ENCODE measurements around the gene PRDM5. TPM values are rescaled to one million over a fixed set of nuclear protein-coding genes. Genes with fewer than 3 reads are reported as not detected.

PRDM5 gene
- total RNA-seq, 3 donors from 2014 or later, result 0.08 to 0.37 (median 0.33) TPM

GRCh38 chr4:120881846-120882245 lies 40.7 kb downstream of the PRDM5 start:
- DNase-seq, result no peak
- H3K4me3 Mint-ChIP-seq, result no peak overlapping the region
- H3K36me3 Mint-ChIP-seq (ENCODE audit: insufficient read depth), result no peaks in the 10 kb centered on the region
- no peak for ATAC-seq
- H3K27me3 Mint-ChIP-seq (ENCODE audit: low read depth), result peaks cover 3% of the 10 kb centered on the region
- H3K4me1 Mint-ChIP-seq (ENCODE audit: low read depth), result no peaks in the 10 kb centered on the region
- no peaks in the 10 kb centered on the region for H3K9me3 Mint-ChIP-seq

GRCh38 chr4:120881351-120881750 lies 41.2 kb downstream of the PRDM5 start:
- Mint-ChIP-seq H3K4me3 (no peak overlapping the region), H3K4me1 (ENCODE audit: low read depth) (no peaks in the 10 kb centered on the region), H3K9me3 (no peaks in the 10 kb centered on the region), H3K36me3 (ENCODE audit: insufficient read depth) (no peaks in the 10 kb centered on the region), H3K27me3 (ENCODE audit: low read depth) (peaks cover 3% of the 10 kb centered on the region)
- ATAC-seq (no peak), DNase-seq (no peak)

- Mint-ChIP-seq H3K36me3 (ENCODE audit: insufficient read depth) (no peaks in the 10 kb centered on the region), H3K9me3 (no peaks in the 10 kb centered on the region), H3K4me1 (ENCODE audit: low read depth) (no peaks in the 10 kb centered on the region), H3K4me3 (no peak overlapping the region), H3K27me3 (ENCODE audit: low read depth) (peaks cover 4% of the 10 kb centered on the region)
- DNase-seq, result no peak
- ATAC-seq, result no peak
These were observed 45.5 kb downstream of the PRDM5 start for GRCh38 chr4:120877021-120877420.

- peaks cover 4% of the 10 kb centered on the region for H3K27me3 Mint-ChIP-seq (ENCODE audit: low read depth)
- no peak for ATAC-seq
- H3K4me1 Mint-ChIP-seq (ENCODE audit: low read depth), result no peaks in the 10 kb centered on the region
- no peak overlapping the region for H3K4me3 Mint-ChIP-seq
- no peak for DNase-seq
- H3K9me3 Mint-ChIP-seq, result no peaks in the 10 kb centered on the region
- H3K36me3 Mint-ChIP-seq (ENCODE audit: insufficient read depth), result no peaks in the 10 kb centered on the region
These were observed 47.4 kb downstream of the PRDM5 start for GRCh38 chr4:120874792-120875774.

- Mint-ChIP-seq H3K4me1 (ENCODE audit: low read depth) (no peaks in the 10 kb centered on the region), H3K27me3 (ENCODE audit: low read depth) (peaks cover 1% of the 10 kb centered on the region), H3K36me3 (ENCODE audit: insufficient read depth) (no peaks in the 10 kb centered on the region), H3K9me3 (no peaks in the 10 kb centered on the region), H3K4me3 (no peak overlapping the region)
- DNase-seq (no peak), ATAC-seq (no peak)
These were observed 49.0 kb downstream of the PRDM5 start for GRCh38 chr4:120873554-120873953.

GRCh38 chr4:120871173-120871572 lies 51.4 kb downstream of the PRDM5 start:
- Mint-ChIP-seq H3K4me3 (no peak overlapping the region), H3K9me3 (no peaks in the 10 kb centered on the region), H3K36me3 (ENCODE audit: insufficient read depth) (no peaks in the 10 kb centered on the region), H3K4me1 (ENCODE audit: low read depth) (no peaks in the 10 kb centered on the region), H3K27me3 (ENCODE audit: low read depth) (peaks cover 1% of the 10 kb centered on the region)
- no peak for ATAC-seq
- DNase-seq, result no peak

- peaks cover 1% of the 10 kb centered on the region for H3K27me3 Mint-ChIP-seq (ENCODE audit: low read depth)
- no peak overlapping the region for H3K4me3 Mint-ChIP-seq
- no peak for DNase-seq
- H3K36me3 Mint-ChIP-seq (ENCODE audit: insufficient read depth), result no peaks in the 10 kb centered on the region
- H3K9me3 Mint-ChIP-seq, result no peaks in the 10 kb centered on the region
- no peaks in the 10 kb centered on the region for H3K4me1 Mint-ChIP-seq (ENCODE audit: low read depth)
- ATAC-seq, result no peak
These were observed 52.2 kb downstream of the PRDM5 start for GRCh38 chr4:120870279-120870673.

- no peaks in the 10 kb centered on the region for H3K4me1 Mint-ChIP-seq (ENCODE audit: low read depth)
- H3K4me3 Mint-ChIP-seq, result no peak overlapping the region
- H3K27me3 Mint-ChIP-seq (ENCODE audit: low read depth), result no peaks in the 10 kb centered on the region
- ATAC-seq (no peak), DNase-seq (no peak)
- H3K36me3 Mint-ChIP-seq (ENCODE audit: insufficient read depth), result no peaks in the 10 kb centered on the region
- no peaks in the 10 kb centered on the region for H3K9me3 Mint-ChIP-seq
These were observed 52.8 kb downstream of the PRDM5 start for GRCh38 chr4:120869613-120870278.

- no peaks in the 10 kb centered on the region for H3K9me3 Mint-ChIP-seq
These were observed 55.0 kb downstream of the PRDM5 start for GRCh38 chr4:120867506-120867905.

GRCh38 chr4:120865985-120866384 lies 56.5 kb downstream of the PRDM5 start:
- no peak for ATAC-seq
- H3K4me1 Mint-ChIP-seq (ENCODE audit: low read depth), result no peaks in the 10 kb centered on the region
- H3K27me3 Mint-ChIP-seq (ENCODE audit: low read depth), result no peaks in the 10 kb centered on the region
- no peaks in the 10 kb centered on the region for H3K9me3 Mint-ChIP-seq
- H3K36me3 Mint-ChIP-seq (ENCODE audit: insufficient read depth), result no peaks in the 10 kb centered on the region
- DNase-seq, result no peak
- no peak overlapping the region for H3K4me3 Mint-ChIP-seq

More at GRCh38 chr4:120867506-120867905, 55.0 kb downstream of the PRDM5 start:
- Mint-ChIP-seq H3K4me3 (no peak overlapping the region), H3K27me3 (ENCODE audit: low read depth) (no peaks in the 10 kb centered on the region), H3K4me1 (ENCODE audit: low read depth) (no peaks in the 10 kb centered on the region), H3K36me3 (ENCODE audit: insufficient read depth) (no peaks in the 10 kb centered on the region)
- no peak for DNase-seq
- no peak for ATAC-seq

GRCh38 chr4:120864969-120865368 lies 57.6 kb downstream of the PRDM5 start:
- Mint-ChIP-seq H3K36me3 (ENCODE audit: insufficient read depth) (no peaks in the 10 kb centered on the region), H3K27me3 (ENCODE audit: low read depth) (no peaks in the 10 kb centered on the region), H3K4me3 (no peak overlapping the region), H3K4me1 (ENCODE audit: low read depth) (no peaks in the 10 kb centered on the region), H3K9me3 (no peaks in the 10 kb centered on the region)
- ATAC-seq (no peak), DNase-seq (no peak)

GRCh38 chr4:120862432-120862831 lies 60.1 kb downstream of the PRDM5 start:
- DNase-seq, result no peak
- no peak for ATAC-seq

GRCh38 chr4:120861852-120862251 lies 60.7 kb downstream of the PRDM5 start:
- no peaks in the 10 kb centered on the region for H3K36me3 Mint-ChIP-seq (ENCODE audit: insufficient read depth)
- H3K4me1 Mint-ChIP-seq (ENCODE audit: low read depth), result no peaks in the 10 kb centered on the region
- ATAC-seq, result no peak
- H3K4me3 Mint-ChIP-seq, result no peak overlapping the region
- H3K27me3 Mint-ChIP-seq (ENCODE audit: low read depth), result peaks cover 5% of the 10 kb centered on the region
- no peaks in the 10 kb centered on the region for H3K9me3 Mint-ChIP-seq
- DNase-seq, result no peak

More at GRCh38 chr4:120862432-120862831, 60.1 kb downstream of the PRDM5 start:
- no peaks in the 10 kb centered on the region for H3K4me1 Mint-ChIP-seq (ENCODE audit: low read depth)
- H3K27me3 Mint-ChIP-seq (ENCODE audit: low read depth), result peaks cover 3% of the 10 kb centered on the region
- H3K9me3 Mint-ChIP-seq, result no peaks in the 10 kb centered on the region
- H3K4me3 Mint-ChIP-seq, result no peak overlapping the region
- no peaks in the 10 kb centered on the region for H3K36me3 Mint-ChIP-seq (ENCODE audit: insufficient read depth)

- Mint-ChIP-seq H3K4me3 (no peak overlapping the region), H3K27me3 (ENCODE audit: low read depth) (peaks cover 5% of the 10 kb centered on the region), H3K9me3 (no peaks in the 10 kb centered on the region), H3K4me1 (ENCODE audit: low read depth) (peaks cover 2% of the 10 kb centered on the region), H3K36me3 (ENCODE audit: insufficient read depth) (no peaks in the 10 kb centered on the region)
- ATAC-seq (no peak), DNase-seq (no peak)
These were observed 63.8 kb downstream of the PRDM5 start for GRCh38 chr4:120858776-120859175.

- ATAC-seq (no peak), DNase-seq (no peak)
- Mint-ChIP-seq H3K27me3 (ENCODE audit: low read depth) (peaks cover 5% of the 10 kb centered on the region), H3K4me1 (ENCODE audit: low read depth) (peaks cover 2% of the 10 kb centered on the region), H3K9me3 (no peaks in the 10 kb centered on the region), H3K4me3 (no peak overlapping the region), H3K36me3 (ENCODE audit: insufficient read depth) (no peaks in the 10 kb centered on the region)
These were observed 65.2 kb downstream of the PRDM5 start for GRCh38 chr4:120857312-120857711.

Data from activated T-cell treated with anti-CD3 and anti-CD28 coated beads, Interleukin-2, amount 50 U/mL, for 4 hours (primary cell).